WERI-Rb-1 (cell line): Measurements from ENCODE around the gene TNNC1.

ENCODE experiments used
- DNase-seq: peaks from one replicate; pipeline ENCODE4 v3.0.0-alpha.2; 2020
- H3K27ac ChIP-seq: fragments of 250-450 bp; sonication (Bioruptor Pico); 2 replicates; pipeline ENCODE4 v1.5.1; 2020; ENCODE audit warnings: mild to moderate bottlenecking, moderate library complexity
- H3K27me3 ChIP-seq: fragments of 250-450 bp; sonication (Bioruptor Pico); 2 replicates; pipeline ENCODE4 v1.5.1; 2021; ENCODE audit warnings: mild to moderate bottlenecking, low read depth, moderate library complexity; ENCODE audit not compliant: insufficient read depth, severe bottlenecking
- H3K36me3 ChIP-seq: fragments of 250-450 bp; sonication (Bioruptor Pico); 2 replicates; pipeline ENCODE4 v1.5.1; 2020; ENCODE audit warnings: mild to moderate bottlenecking, moderate library complexity
- H3K4me3 ChIP-seq: 2 replicates; pipeline ENCODE4 v1.5.1; 2011; ENCODE audit warnings: low read depth, mild to moderate bottlenecking, control low read depth, low read length
- H3K9me3 ChIP-seq: fragments of 250-450 bp; sonication (Bioruptor Pico); 2 replicates; pipeline ENCODE4 v1.5.1; 2021; ENCODE audit warnings: mild to moderate bottlenecking, moderate library complexity; ENCODE audit not compliant: severe bottlenecking
- CTCF ChIP-seq: IDR thresholded peaks from 2 replicates; pipeline ENCODE4 v1.5.1; 2011; ENCODE audit warnings: low read depth, mild to moderate bottlenecking, control low read depth, inconsistent platforms, low read length

Gene TNNC1

GRCh38 chr3:52446631-52447511 is 7.0 kb downstream of the TNNC1 start:
- peak; percentile 76 for DNase-seq

GRCh38 chr3:52446042-52446441 is 7.8 kb downstream of the TNNC1 start:
- H3K27me3 ChIP-seq: no peaks in the 10 kb centered on the region
- H3K4me3 ChIP-seq: no peak overlapping the region
- H3K36me3 ChIP-seq: no peaks in the 10 kb centered on the region
- peak overlapping the region; percentile 1; the same call in 1 of the 2 replicates for H3K27ac ChIP-seq
- H3K9me3 ChIP-seq: no peaks in the 10 kb centered on the region
- no peak for TF ChIP-seq CTCF
- DNase-seq: no peak

More at GRCh38 chr3:52446631-52447511, 7.0 kb downstream of the TNNC1 start:
- TF ChIP-seq CTCF: peak; percentile 99
- Histone ChIP-seq H3K9me3 (no peaks in the 10 kb centered on the region), H3K4me3 (no peak overlapping the region), H3K36me3 (no peaks in the 10 kb centered on the region), H3K27ac (peak overlapping the region; percentile 1; the same call in 1 of the 2 replicates), H3K27me3 (no peaks in the 10 kb centered on the region)

- no peaks in the 10 kb centered on the region for H3K27me3 ChIP-seq
- DNase-seq: peak; percentile 92
- no peaks in the 10 kb centered on the region for H3K36me3 ChIP-seq
- H3K9me3 ChIP-seq: no peaks in the 10 kb centered on the region
- H3K4me3 ChIP-seq: peak within 1 kb of the TSS; percentile 42
- peak; percentile 61 for TF ChIP-seq CTCF
- no peak within 1 kb of the TSS for H3K27ac ChIP-seq
Measured at GRCh38 chr3:52444860-52445793, 8.7 kb downstream of the TNNC1 start, which contains the start of gene SEMA3G. Gene SEMA3G, minus strand, starts transcription at chr3:52445103. Its CDS starts 76 bp downstream, at chr3:52445027.

- Histone ChIP-seq H3K9me3 (no peaks in the 10 kb centered on the region), H3K4me3 (peak overlapping the region; percentile 42; the same call in 1 of the 2 replicates), H3K36me3 (no peaks in the 10 kb centered on the region), H3K27ac (no peak overlapping the region), H3K27me3 (no peaks in the 10 kb centered on the region)
- no peak for DNase-seq
- no peak for TF ChIP-seq CTCF
Measured at GRCh38 chr3:52443791-52444687, 9.8 kb downstream of the TNNC1 start.

GRCh38 chr3:52443268-52443610 is 10.6 kb downstream of the TNNC1 start:
- H3K27ac ChIP-seq: no peak overlapping the region
- no peaks in the 10 kb centered on the region for H3K27me3 ChIP-seq
- no peaks in the 10 kb centered on the region for H3K36me3 ChIP-seq
- H3K4me3 ChIP-seq: no peak overlapping the region
- no peak for TF ChIP-seq CTCF
- no peaks in the 10 kb centered on the region for H3K9me3 ChIP-seq
- no peak for DNase-seq
